GM21381 (cell line): Measurements from ENCODE around the gene GPR52.

Experiments
- ATAC-seq: cut with Tn5 transposase; IDR thresholded peaks from one replicate; pipeline ENCODE4 v1.9.1; 2021; ENCODE audit warnings: mild to moderate bottlenecking, moderate library complexity; ENCODE audit not compliant: unreplicated experiment

Gene GPR52

GRCh38 chr1:174465855-174466254 lies 18.1 kb downstream of the GPR52 start:
- ATAC-seq, result no peak

GRCh38 chr1:174466607-174467006 lies 18.8 kb downstream of the GPR52 start:
- no peak for ATAC-seq

DNA sequence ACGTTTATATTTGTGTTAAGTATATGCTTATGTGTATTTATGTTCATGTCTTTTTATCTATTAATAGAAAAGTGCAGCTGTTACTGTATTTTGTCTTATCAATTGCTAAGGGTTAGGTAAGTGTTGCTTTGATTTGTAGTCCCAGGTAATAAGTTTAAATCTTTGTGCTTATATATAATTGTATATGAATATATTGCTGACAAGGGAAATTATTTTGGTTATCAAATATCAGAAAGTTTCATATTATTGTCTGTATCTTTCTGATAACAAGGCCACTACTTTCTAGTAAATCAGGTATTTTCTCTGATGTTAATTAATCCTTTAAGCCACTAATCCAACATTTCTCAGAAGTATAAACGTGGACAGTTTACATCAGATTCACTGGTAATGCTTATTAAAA lies 21.3 kb downstream of the GPR52 start:
- no peak for ATAC-seq

- no peak for ATAC-seq
Measured at GRCh38 chr1:174469687-174470086, 21.9 kb downstream of the GPR52 start.

DNA sequence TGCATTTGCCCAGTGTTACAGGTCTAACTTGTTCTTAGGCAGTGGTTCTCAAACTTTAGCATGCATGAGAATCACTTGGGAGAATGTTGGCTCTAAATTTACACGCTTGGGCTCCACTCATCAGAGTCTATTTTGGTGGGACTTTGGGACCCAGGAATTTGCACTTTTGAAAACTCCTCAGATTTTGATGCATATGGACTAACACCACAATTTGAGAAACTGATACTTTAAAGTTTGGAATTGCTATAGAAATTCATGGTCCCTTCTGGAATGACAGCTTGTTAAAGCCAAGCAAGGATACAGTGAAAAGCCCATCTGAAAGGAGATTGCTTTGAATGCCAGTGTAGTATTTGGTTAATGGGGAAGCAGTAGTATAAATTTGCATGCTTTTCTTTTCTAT lies 31.5 kb downstream of the GPR52 start:
- ATAC-seq, result no peak

DNA sequence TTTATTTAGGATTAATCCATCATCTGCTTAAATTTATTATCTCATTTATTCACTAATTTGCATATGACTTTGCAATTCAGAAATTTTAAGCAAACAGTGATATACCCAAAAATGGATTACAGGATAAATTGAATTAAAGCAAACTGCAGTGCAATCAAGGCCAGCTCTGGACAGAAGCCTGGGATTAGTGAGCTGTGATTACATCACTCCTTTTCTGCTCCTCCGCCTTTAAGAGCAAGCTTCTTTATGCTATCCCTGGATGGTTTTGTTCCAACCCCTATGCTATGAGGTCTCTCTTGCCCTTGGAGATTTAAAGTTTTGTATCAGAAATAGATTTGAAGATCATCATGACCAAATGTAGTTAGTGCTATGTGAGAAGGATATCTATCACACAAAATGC lies 32.6 kb downstream of the GPR52 start:
- no peak for ATAC-seq

DNA sequence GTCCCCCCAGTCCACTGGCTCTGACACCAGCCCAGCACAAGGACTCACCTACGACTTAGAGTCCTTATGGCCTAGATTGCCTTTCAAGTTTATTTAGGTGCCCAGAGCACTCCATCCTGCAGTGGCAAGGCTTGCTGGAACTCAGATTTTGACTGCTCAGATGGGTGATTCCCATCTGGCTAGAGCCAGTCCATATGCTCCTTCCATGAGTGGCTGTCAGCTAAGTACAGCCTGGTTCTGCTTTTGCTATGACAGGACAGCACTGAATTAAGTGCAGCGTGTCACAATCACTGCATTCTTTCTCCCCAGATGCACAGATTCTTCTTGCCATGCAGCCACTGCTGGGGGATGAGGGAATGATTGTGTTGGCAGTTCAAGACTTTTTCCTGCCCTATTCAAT lies 43.8 kb downstream of the GPR52 start:
- no peak for ATAC-seq

- ATAC-seq, result no peak
Measured at GRCh38 chr1:174497478-174497877, 49.7 kb downstream of the GPR52 start.
